ENCODE results near the gene WSCD2.

WSCD2 gene

DNA sequence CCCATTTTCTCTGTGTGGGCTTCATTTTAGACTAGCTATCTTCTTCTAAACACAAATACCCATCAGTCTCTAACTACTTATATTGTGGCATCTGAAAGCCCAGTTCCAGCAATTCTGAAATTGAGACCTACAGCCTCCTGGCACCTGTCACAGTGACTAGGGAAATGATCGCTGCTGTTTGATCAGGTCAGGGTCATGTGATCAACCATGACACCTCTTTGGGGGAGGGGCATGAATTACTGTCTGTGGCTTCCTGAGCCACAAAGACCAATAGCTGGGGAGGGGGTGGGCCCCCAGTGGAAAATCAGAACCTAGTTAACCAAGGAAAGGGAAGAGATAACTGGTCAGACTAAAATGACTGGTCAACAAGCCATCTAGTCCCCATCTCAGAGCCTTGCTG is 14.1 kb downstream of the WSCD2 start:
- no peak overlapping the region for H3K4me3 ChIP-seq (ENCODE audit: low read depth, low read length)
- DNase-seq (ENCODE audit: low read depth), result no peak
- TF ChIP-seq CTCF (IDR thresholded peaks at IDR 0.05; ENCODE audit: insufficient read depth, low read depth, low read length, missing control alignments), result no peak

DNA sequence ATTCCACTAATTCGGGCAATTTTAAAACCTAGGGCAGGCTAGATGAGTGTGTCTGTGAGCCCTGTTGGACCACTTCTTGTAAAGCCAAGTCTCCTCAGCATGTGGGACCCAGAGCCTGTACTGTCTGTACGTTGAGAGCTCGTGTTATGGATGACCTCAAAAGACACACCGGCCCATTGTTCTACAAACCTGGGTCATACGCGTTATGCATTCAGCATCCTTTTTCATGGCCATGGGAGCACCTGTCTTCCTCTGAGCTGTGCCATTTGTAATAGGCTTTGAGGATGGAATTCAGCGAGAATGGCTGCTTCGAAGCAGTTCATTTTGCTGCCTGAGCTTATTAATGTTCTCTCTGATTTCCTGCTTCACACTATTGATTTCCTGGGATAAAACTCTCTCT is 15.0 kb downstream of the WSCD2 start:
- no peak overlapping the region for H3K4me3 ChIP-seq (ENCODE audit: low read depth, low read length)
- DNase-seq (ENCODE audit: low read depth), result no peak
- no peak for TF ChIP-seq CTCF (IDR thresholded peaks at IDR 0.05; ENCODE audit: insufficient read depth, low read depth, low read length, missing control alignments)

GRCh38 chr12:108145011-108145410 is 15.9 kb downstream of the WSCD2 start:
- no peak for DNase-seq (ENCODE audit: low read depth)
- no peak for TF ChIP-seq CTCF (IDR thresholded peaks at IDR 0.05; ENCODE audit: insufficient read depth, low read depth, low read length, missing control alignments)
- H3K4me3 ChIP-seq (ENCODE audit: low read depth, low read length), result no peak overlapping the region

DNA sequence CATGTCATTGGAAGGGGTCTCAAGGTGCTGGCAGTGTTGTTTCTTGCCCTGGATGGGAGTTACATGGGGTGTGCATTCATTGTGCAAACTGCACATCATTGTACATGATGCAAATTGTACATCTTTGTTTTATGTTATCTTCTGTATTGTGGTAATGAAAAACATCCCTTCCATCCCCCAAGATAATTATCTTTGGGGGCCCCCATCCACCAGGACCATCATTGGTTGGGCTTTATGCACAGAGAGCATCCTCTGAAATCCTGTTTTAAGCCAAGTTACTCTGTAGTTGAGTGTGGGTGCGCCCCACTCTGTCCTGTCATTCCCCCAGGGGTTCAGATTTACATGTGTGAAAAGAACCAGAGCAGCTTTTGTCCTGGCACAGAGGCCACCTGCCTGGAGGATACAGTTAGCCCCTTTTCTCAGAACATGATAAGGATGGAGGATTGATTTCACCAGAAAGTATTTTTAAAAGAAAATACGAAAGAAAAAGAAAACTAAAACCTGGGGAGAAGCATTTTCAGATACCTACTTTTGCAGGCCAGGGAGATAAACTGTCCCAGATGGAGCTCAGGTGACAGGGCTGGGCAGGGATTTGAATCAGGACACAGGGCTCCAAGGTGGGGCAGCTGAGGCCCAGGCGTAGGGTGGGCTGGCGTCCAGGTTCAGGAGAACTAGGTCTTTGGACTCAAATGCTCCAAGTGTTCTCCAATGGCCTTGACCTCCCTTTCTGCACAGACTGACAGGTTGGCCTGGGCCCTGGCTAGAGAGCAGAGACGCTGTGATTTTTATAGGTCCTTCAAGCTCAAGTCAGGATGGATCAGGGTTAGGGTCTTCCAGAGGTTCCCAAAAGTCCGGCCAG is 17.2 kb downstream of the WSCD2 start:
- no peak for TF ChIP-seq CTCF (IDR thresholded peaks at IDR 0.05; ENCODE audit: insufficient read depth, low read depth, low read length, missing control alignments)
- H3K4me3 ChIP-seq (ENCODE audit: low read depth, low read length), result no peak overlapping the region
- no peak for DNase-seq (ENCODE audit: low read depth)

DNA sequence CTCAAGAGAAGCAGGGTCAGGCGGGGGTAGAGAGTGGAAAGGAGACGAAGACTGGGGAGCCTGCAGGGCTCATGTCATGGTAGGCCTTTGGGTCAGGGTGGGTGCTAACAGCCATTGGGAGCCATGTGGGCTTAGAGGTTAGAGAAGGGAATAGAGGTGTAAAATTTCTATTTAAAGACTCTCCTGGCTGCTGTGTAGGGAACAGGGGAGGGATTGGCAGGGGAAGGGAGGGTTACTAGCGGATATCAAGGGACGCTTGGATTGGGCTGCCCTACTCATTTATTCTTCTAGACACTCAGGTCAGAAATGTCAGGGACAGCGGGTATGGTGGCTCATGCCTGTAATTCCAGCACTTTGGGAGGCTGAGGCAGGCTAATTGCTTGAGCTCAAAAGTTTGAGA is 18.2 kb downstream of the WSCD2 start:
- TF ChIP-seq CTCF (IDR thresholded peaks at IDR 0.05; ENCODE audit: insufficient read depth, low read depth, low read length, missing control alignments), result no peak
- no peak for DNase-seq (ENCODE audit: low read depth)
- H3K4me3 ChIP-seq (ENCODE audit: low read depth, low read length), result no peak overlapping the region

- H3K4me3 ChIP-seq (ENCODE audit: low read depth, low read length), result no peak overlapping the region
- DNase-seq (ENCODE audit: low read depth), result no peak
- TF ChIP-seq CTCF (IDR thresholded peaks at IDR 0.05; ENCODE audit: insufficient read depth, low read depth, low read length, missing control alignments), result no peak
Measured at GRCh38 chr12:108148521-108149074, 19.5 kb downstream of the WSCD2 start.

Measured in GM12865 (cell line).